Astrocyte (in vitro differentiated cells and primary cell): ENCODE data around the gene FCN3. TPM values are rescaled to one million over a fixed set of nuclear protein-coding genes. Genes with fewer than 3 reads are reported as not detected.

ENCODE experiments used
- DNase-seq: peaks from one replicate; pipeline ENCODE4 v3.0.0-alpha.2; 2010; ENCODE audit warnings: low read depth
- FAIRE-seq: peaks from 2 replicates; lab custom pipeline; 2011; peaks lifted over from hg19 to GRCh38; lab: Jason Lieb, UNC
- H2AFZ ChIP-seq: 2 replicates; pipeline ENCODE4 v1.6.0; 2012; ENCODE audit warnings: low read depth, low read length, inconsistent platforms
- H3K27ac ChIP-seq: 2 replicates; pipeline ENCODE4 v1.5.1; 2011; ENCODE audit warnings: low read depth, low read length, inconsistent platforms
- H3K27me3 ChIP-seq: 2 replicates; pipeline ENCODE4 v1.6.0; 2011; ENCODE audit warnings: low read length, inconsistent platforms; ENCODE audit not compliant: insufficient read depth
- H3K36me3 ChIP-seq: 2 replicates; pipeline ENCODE4 v1.5.1; 2011; ENCODE audit warnings: low read length, inconsistent platforms; ENCODE audit not compliant: insufficient read depth
- H3K4me1 ChIP-seq: 2 replicates; pipeline ENCODE4 v1.5.1; 2011; ENCODE audit warnings: low read length, inconsistent platforms; ENCODE audit not compliant: insufficient read depth
- H3K4me2 ChIP-seq: 2 replicates; pipeline ENCODE4 v1.6.0; 2012; ENCODE audit warnings: low read length, inconsistent platforms
- H3K4me3 ChIP-seq: 2 replicates; pipeline ENCODE4 v1.5.1; 2011; ENCODE audit warnings: low read depth, mild to moderate bottlenecking, low read length, inconsistent platforms; ENCODE audit not compliant: insufficient read depth
- H3K79me2 ChIP-seq: 2 replicates; pipeline ENCODE4 v1.6.0; 2012; ENCODE audit warnings: mild to moderate bottlenecking, low read length, inconsistent platforms; ENCODE audit not compliant: insufficient read depth
- H3K9ac ChIP-seq: 2 replicates; pipeline ENCODE4 v1.6.0; 2012; ENCODE audit warnings: mild to moderate bottlenecking, low read length, inconsistent platforms
- H3K9me3 ChIP-seq: 2 replicates; pipeline ENCODE4 v1.5.1; 2012; ENCODE audit warnings: low read depth, mild to moderate bottlenecking, low read length, inconsistent platforms; ENCODE audit not compliant: insufficient read depth
- H4K20me1 ChIP-seq: 2 replicates; pipeline ENCODE4 v1.6.0; 2012; ENCODE audit warnings: low read length, inconsistent platforms; ENCODE audit not compliant: insufficient read depth
- H3K27ac Mint-ChIP-seq: one replicate; pipeline ENCODE4 v1.8.0; 2021; ENCODE audit warnings: mild to moderate bottlenecking, mixed read lengths; ENCODE audit not compliant: unreplicated experiment
- H3K27me3 Mint-ChIP-seq: one replicate; pipeline ENCODE4 v1.8.0; 2021; ENCODE audit warnings: low read depth, mixed read lengths; ENCODE audit not compliant: unreplicated experiment
- H3K36me3 Mint-ChIP-seq: one replicate; pipeline ENCODE4 v1.8.0; 2021; ENCODE audit warnings: low read depth, mixed read lengths; ENCODE audit not compliant: unreplicated experiment
- H3K4me1 Mint-ChIP-seq: one replicate; pipeline ENCODE4 v1.8.0; 2021; ENCODE audit warnings: low read depth, mixed read lengths; ENCODE audit not compliant: unreplicated experiment
- H3K4me3 Mint-ChIP-seq: one replicate; pipeline ENCODE4 v1.8.0; 2021; ENCODE audit warnings: mild to moderate bottlenecking, moderate library complexity, mixed read lengths; ENCODE audit not compliant: unreplicated experiment
- H3K9me3 Mint-ChIP-seq: one replicate; pipeline ENCODE4 v1.8.0; 2021; ENCODE audit warnings: mild to moderate bottlenecking, mixed read lengths; ENCODE audit not compliant: unreplicated experiment
- EZH2 ChIP-seq: IDR thresholded peaks from 2 replicates; pipeline ENCODE4 v1.6.1; 2012; ENCODE audit warnings: mild to moderate bottlenecking, low read length, inconsistent platforms; ENCODE audit not compliant: insufficient read depth
- total RNA-seq: library from RNA; stranded (reverse); gene quantifications from 2 replicates; pipeline ENCODE4 v1.2.1, GENCODE V29; 2021
- TF ChIP-seq, protein P1 (sequence below): IDR thresholded peaks from 2 replicates; pipeline ENCODE4 v1.5.1; 2011; ENCODE audit warnings: low read depth, mild to moderate bottlenecking, inconsistent platforms, low read length, moderate library complexity; ENCODE audit not compliant: insufficient read depth

Gene FCN3
- total RNA-seq, 1 donor from 2014 or later, result not detected

DNA sequence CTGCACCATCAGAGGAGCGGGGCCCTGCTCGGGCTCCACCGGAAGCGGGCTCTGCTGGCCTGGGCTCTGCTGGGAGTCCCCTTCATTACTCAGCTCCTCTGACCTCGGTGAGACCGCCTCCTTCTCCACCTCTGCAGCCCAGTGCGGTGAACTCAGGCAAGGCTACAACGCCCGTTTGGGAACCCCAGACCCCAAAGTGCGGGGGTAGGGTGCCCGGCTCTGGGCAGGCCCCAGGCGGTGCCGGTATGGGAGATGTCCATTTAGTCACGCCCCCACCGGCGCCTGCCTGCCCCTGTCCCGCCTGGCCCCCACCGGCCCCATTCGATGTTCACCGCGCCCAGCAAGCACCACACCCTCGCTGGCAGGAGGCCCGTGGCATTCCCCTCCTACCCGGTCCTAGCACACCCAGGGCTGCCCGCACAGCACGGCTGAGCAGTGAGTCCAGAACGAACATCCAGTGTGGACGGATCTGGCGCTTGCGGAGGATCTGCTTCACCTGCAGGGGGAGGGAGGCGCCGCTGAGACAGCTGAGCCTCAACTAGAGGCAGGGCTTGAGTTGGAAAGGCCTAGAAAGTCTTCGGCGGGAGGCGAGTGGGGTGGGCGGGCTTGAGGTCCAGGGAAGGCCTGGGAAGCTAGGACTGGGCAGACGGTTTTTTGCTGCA is 17.9 kb downstream of the FCN3 start:
- no peaks in the 10 kb centered on the region for H3K9me3 ChIP-seq
- no peak overlapping the region for H3K4me3 ChIP-seq
- TF ChIP-seq EZH2, result no peak
- TF ChIP-seq, protein P1, sequence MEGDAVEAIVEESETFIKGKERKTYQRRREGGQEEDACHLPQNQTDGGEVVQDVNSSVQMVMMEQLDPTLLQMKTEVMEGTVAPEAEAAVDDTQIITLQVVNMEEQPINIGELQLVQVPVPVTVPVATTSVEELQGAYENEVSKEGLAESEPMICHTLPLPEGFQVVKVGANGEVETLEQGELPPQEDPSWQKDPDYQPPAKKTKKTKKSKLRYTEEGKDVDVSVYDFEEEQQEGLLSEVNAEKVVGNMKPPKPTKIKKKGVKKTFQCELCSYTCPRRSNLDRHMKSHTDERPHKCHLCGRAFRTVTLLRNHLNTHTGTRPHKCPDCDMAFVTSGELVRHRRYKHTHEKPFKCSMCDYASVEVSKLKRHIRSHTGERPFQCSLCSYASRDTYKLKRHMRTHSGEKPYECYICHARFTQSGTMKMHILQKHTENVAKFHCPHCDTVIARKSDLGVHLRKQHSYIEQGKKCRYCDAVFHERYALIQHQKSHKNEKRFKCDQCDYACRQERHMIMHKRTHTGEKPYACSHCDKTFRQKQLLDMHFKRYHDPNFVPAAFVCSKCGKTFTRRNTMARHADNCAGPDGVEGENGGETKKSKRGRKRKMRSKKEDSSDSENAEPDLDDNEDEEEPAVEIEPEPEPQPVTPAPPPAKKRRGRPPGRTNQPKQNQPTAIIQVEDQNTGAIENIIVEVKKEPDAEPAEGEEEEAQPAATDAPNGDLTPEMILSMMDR, result no peak
- Mint-ChIP-seq H3K36me3 (peaks cover 27% of the 10 kb centered on the region), H3K4me3 (no peak overlapping the region), H3K4me1 (no peaks in the 10 kb centered on the region), H3K27ac (no peak overlapping the region), H3K9me3 (no peaks in the 10 kb centered on the region), H3K27me3 (peaks cover 28% of the 10 kb centered on the region)
- no peak overlapping the region for H3K9ac ChIP-seq
- H3K4me2 ChIP-seq, result no peak overlapping the region
- H3K79me2 ChIP-seq, result no peaks in the 10 kb centered on the region
- H4K20me1 ChIP-seq, result no peaks in the 10 kb centered on the region
- peaks cover 3% of the 10 kb centered on the region for H3K36me3 ChIP-seq
- no peak for FAIRE-seq
- DNase-seq, result no peak
- no peaks in the 10 kb centered on the region for H3K27me3 ChIP-seq
- H2AFZ ChIP-seq, result no peak overlapping the region
- no peak overlapping the region for H3K27ac ChIP-seq
- H3K4me1 ChIP-seq, result no peaks in the 10 kb centered on the region

DNA sequence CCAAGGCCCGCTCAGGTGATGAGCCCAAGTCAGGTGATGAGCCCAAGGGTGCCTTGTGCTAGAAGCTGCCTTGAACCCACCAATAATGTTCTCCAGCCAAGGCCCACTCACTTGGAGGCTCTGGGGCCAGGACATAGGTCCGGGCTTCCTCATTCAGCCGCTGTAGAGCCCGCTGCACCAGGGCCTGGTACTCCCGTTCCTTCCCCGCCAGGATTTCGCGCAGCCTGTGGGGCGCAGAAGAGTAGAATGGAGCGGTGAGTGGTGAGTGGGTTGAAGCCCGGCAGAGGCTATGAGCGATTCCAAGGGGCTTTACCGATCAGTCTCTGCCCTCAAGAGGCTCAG is 18.4 kb downstream of the FCN3 start:
- no peaks in the 10 kb centered on the region for H3K4me1 Mint-ChIP-seq
- no peaks in the 10 kb centered on the region for H4K20me1 ChIP-seq
- H3K36me3 Mint-ChIP-seq, result peaks cover 24% of the 10 kb centered on the region

DNA sequence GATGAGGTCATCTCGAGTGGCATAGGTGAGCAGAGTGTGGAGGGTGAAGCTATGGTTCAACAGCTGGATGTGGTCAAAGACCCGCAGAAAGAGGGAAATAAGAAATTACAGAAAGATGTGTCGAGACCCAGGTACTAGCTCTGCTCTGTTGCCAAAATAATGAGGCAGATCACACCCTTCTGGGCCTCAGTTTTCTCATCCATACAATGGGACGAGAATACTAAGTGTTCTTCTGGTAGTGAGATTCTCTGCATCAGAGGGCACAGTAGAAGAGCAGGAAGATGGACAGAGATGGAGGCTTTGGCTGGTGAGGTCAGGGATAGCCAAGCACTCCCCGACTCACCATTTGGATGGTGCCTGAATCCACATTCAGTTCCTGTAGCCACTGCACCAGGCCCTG is 18.9 kb downstream of the FCN3 start:
- peaks cover 5% of the 10 kb centered on the region for H3K4me1 ChIP-seq
- no peak overlapping the region for H3K27ac ChIP-seq
- Mint-ChIP-seq H3K9me3 (no peaks in the 10 kb centered on the region), H3K27ac (no peak overlapping the region), H3K27me3 (peaks cover 25% of the 10 kb centered on the region), H3K4me1 (no peaks in the 10 kb centered on the region), H3K36me3 (peaks cover 23% of the 10 kb centered on the region), H3K4me3 (no peak overlapping the region)
- no peak for DNase-seq
- no peak overlapping the region for H3K9ac ChIP-seq
- peaks cover 3% of the 10 kb centered on the region for H3K36me3 ChIP-seq
- FAIRE-seq, result no peak
- H4K20me1 ChIP-seq, result no peaks in the 10 kb centered on the region
- no peak for TF ChIP-seq EZH2
- TF ChIP-seq, protein P1, result no peak
- H3K27me3 ChIP-seq, result no peaks in the 10 kb centered on the region
- H2AFZ ChIP-seq, result no peak overlapping the region
- no peak overlapping the region for H3K4me2 ChIP-seq
- no peaks in the 10 kb centered on the region for H3K79me2 ChIP-seq
- no peak overlapping the region for H3K4me3 ChIP-seq
- no peaks in the 10 kb centered on the region for H3K9me3 ChIP-seq

More for the DNA sequence above, 18.4 kb downstream of the FCN3 start:
- H3K9ac ChIP-seq, result no peak overlapping the region
- H3K36me3 ChIP-seq, result peaks cover 3% of the 10 kb centered on the region
- Mint-ChIP-seq H3K27me3 (peaks cover 27% of the 10 kb centered on the region), H3K9me3 (no peaks in the 10 kb centered on the region), H3K27ac (no peak overlapping the region), H3K4me3 (no peak overlapping the region)
- no peak overlapping the region for H3K27ac ChIP-seq
- no peaks in the 10 kb centered on the region for H3K79me2 ChIP-seq
- TF ChIP-seq EZH2, result no peak
- TF ChIP-seq, protein P1, result no peak
- no peak overlapping the region for H2AFZ ChIP-seq
- no peaks in the 10 kb centered on the region for H3K4me1 ChIP-seq
- H3K4me3 ChIP-seq, result no peak overlapping the region
- no peak for DNase-seq
- H3K27me3 ChIP-seq, result no peaks in the 10 kb centered on the region
- no peak for FAIRE-seq
- H3K4me2 ChIP-seq, result no peak overlapping the region
- no peaks in the 10 kb centered on the region for H3K9me3 ChIP-seq
